ENCODE measurements around the gene RNPS1.

The RNPS1 gene

GRCh38 chr16:2226918-2227317, 41.0 kb downstream of the RNPS1 start:
- intact Hi-C loops (cut with DNase I): no loop called here
- no peak for DNase-seq

GRCh38 chr16:2226245-2226793, 41.6 kb downstream of the RNPS1 start:
- no peak for DNase-seq
- intact Hi-C loops (cut with DNase I): no loop called here

GRCh38 chr16:2223942-2224486, 43.9 kb downstream of the RNPS1 start:
- intact Hi-C loops (cut with DNase I): no loop called here
- peak in 11 of 42 donors; percentile 20 to 53 (median 41) for DNase-seq

GRCh38 chr16:2223221-2223941, 44.5 kb downstream of the RNPS1 start, which contains the start of gene E4F1:
TSS of gene E4F1 (plus strand) at chr16:2223591. CDS start at chr16:2223614, 23 bp downstream.
- intact Hi-C loops (cut with DNase I): no loop called here
- peak; percentile 97 to 100 (median 99) for DNase-seq

- intact Hi-C loops (cut with DNase I): no loop called here
Measured at GRCh38 chr16:2216330-2216729, 51.6 kb downstream of the RNPS1 start.

GRCh38 chr16:2214719-2214968, 53.3 kb downstream of the RNPS1 start, which contains the start of gene PGP:
TSS of gene PGP (minus strand) at chr16:2214840. CDS start at chr16:2214777, 63 bp downstream.
- intact Hi-C loops (cut with DNase I): no loop called here
- no peak for DNase-seq

More at GRCh38 chr16:2216330-2216729, 51.6 kb downstream of the RNPS1 start:
- no peak for DNase-seq

GRCh38 chr16:2213817-2214718, 53.9 kb downstream of the RNPS1 start:
- DNase-seq: no peak
- intact Hi-C loops (cut with DNase I): no loop called here

GRCh38 chr16:2212362-2213324, 55.3 kb downstream of the RNPS1 start:
- no peak for DNase-seq
- intact Hi-C loops (cut with DNase I): no loop called here

- DNase-seq: no peak
- intact Hi-C loops (cut with DNase I): no loop called here
Measured at GRCh38 chr16:2211923-2212347, 56.0 kb downstream of the RNPS1 start.

GRCh38 chr16:2210386-2211365, 57.2 kb downstream of the RNPS1 start, which contains the start of gene BRICD5:
TSS of gene BRICD5 (minus strand) at chr16:2210863. CDS start at chr16:2210833, 30 bp downstream.
- intact Hi-C loops (cut with DNase I): no loop called here
- no peak for DNase-seq

GRCh38 chr16:2210009-2210332, 58.0 kb downstream of the RNPS1 start:
- DNase-seq: no peak
- intact Hi-C loops (cut with DNase I): no loop called here

- DNase-seq: no peak
- intact Hi-C loops (cut with DNase I): no loop called here
Measured at GRCh38 chr16:2209258-2210008, 58.5 kb downstream of the RNPS1 start.

GRCh38 chr16:2208772-2209171, 59.2 kb downstream of the RNPS1 start:
- intact Hi-C loops (cut with DNase I): no loop called here
- DNase-seq: no peak

GRCh38 chr16:2208308-2208707, 59.6 kb downstream of the RNPS1 start:
- intact Hi-C loops (cut with DNase I): no loop called here
- DNase-seq: no peak

- DNase-seq: no peak
- intact Hi-C loops (cut with DNase I): no loop called here
Measured at GRCh38 chr16:2207872-2208271, 60.1 kb downstream of the RNPS1 start.

GRCh38 chr16:2206780-2207433, 61.0 kb downstream of the RNPS1 start:
- intact Hi-C loops (cut with DNase I): no loop called here
- DNase-seq: no peak
